A549 (cell line): ENCODE results near the gene TRAFD1.

Source experiments
- POLR2A ChIP-seq: IDR thresholded peaks from 2 replicates; pipeline ENCODE4 v1.6.1; 2012; ENCODE audit warnings: mild to moderate bottlenecking, low read length
- SMC3 ChIP-seq: fragments of >200 bp; sonication (Bioruptor Twin); formaldehyde crosslinking; IDR thresholded peaks from 3 replicates; pipeline ENCODE4 v1.6.1; 2018; ENCODE audit warnings: inconsistent platforms

GRCh38 chr12:112169161-112169872, 44.0 kb downstream of the TRAFD1 start:
- no peak for TF ChIP-seq SMC3
- no peak for TF ChIP-seq POLR2A
